Loucy (cell line): ENCODE data around the gene AATK.

Experiments
- H2AFZ ChIP-seq: fragments of 200-600 bp; sonication (generic); 2 replicates; pipeline ENCODE4 v1.6.0; 2016; ENCODE audit warnings: antibody characterized with exemption, mild to moderate bottlenecking, low read length, moderate library complexity
- H3F3A ChIP-seq: fragments of 200-600 bp; 2 replicates; pipeline ENCODE4 v1.6.0; 2016; ENCODE audit warnings: antibody characterized with exemption, low read depth, mild to moderate bottlenecking
- H3K27me3 ChIP-seq: fragments of 200-600 bp; sonication (generic); 2 replicates; pipeline ENCODE4 v1.6.1; 2014; ENCODE audit warnings: low read length, mild to moderate bottlenecking; ENCODE audit not compliant: insufficient read depth, poor library complexity, severe bottlenecking
- H3K36me3 ChIP-seq: fragments of 200-600 bp; sonication (generic); 2 replicates; pipeline ENCODE4 v1.6.1; 2016; ENCODE audit warnings: low read length; ENCODE audit not compliant: insufficient read depth
- H3K4me1 ChIP-seq: fragments of 200-600 bp; sonication (generic); 2 replicates; pipeline ENCODE4 v1.5.1; 2014; ENCODE audit warnings: low read length, mild to moderate bottlenecking; ENCODE audit not compliant: insufficient read depth, poor library complexity, severe bottlenecking
- H3K4me2 ChIP-seq: fragments of 200-600 bp; sonication (generic); 2 replicates; pipeline ENCODE4 v1.6.0; 2014; ENCODE audit warnings: antibody characterized with exemption, low read length, low read depth, mild to moderate bottlenecking; ENCODE audit not compliant: poor library complexity, severe bottlenecking
- H3K4me3 ChIP-seq: fragments of 200-600 bp; sonication (generic); 2 replicates; pipeline ENCODE4 v1.5.1; 2014; ENCODE audit warnings: low read length, mild to moderate bottlenecking, mixed read lengths; ENCODE audit not compliant: poor library complexity, severe bottlenecking
- H3K79me2 ChIP-seq: fragments of 200-600 bp; sonication (generic); 2 replicates; pipeline ENCODE4 v1.6.1; 2014; ENCODE audit warnings: low read length; ENCODE audit not compliant: insufficient read depth
- H3K9ac ChIP-seq: fragments of 200-600 bp; sonication (generic); 2 replicates; pipeline ENCODE4 v1.6.0; 2014; ENCODE audit warnings: mild to moderate bottlenecking, low read depth, low read length, moderate library complexity; ENCODE audit not compliant: poor library complexity, severe bottlenecking
- H3K9me2 ChIP-seq: fragments of 200-600 bp; sonication (generic); replicated peaks from 2 replicates; pipeline ENCODE4 v1.6.1; 2016; ENCODE audit warnings: low read depth, low read length, mixed read lengths
- H3K9me3 ChIP-seq: fragments of 200-600 bp; sonication (generic); 2 replicates; pipeline ENCODE4 v1.6.1; 2014; ENCODE audit warnings: mild to moderate bottlenecking, antibody characterized with exemption, low read length, low read depth; ENCODE audit not compliant: insufficient read depth
- H4K20me1 ChIP-seq: fragments of 200-600 bp; sonication (generic); 2 replicates; pipeline ENCODE4 v1.6.0; 2014; ENCODE audit warnings: antibody characterized with exemption, low read length, mild to moderate bottlenecking; ENCODE audit not compliant: insufficient read depth, poor library complexity, severe bottlenecking
- CTCF ChIP-seq: fragments of 200-600 bp; sonication (generic); conservative IDR thresholded peaks from 2 replicates; pipeline ENCODE4 v1.5.1; 2014; ENCODE audit warnings: mild to moderate bottlenecking, antibody characterized with exemption, low read length
- EZH2phosphoT487 ChIP-seq: fragments of 200-600 bp; IDR thresholded peaks from 2 replicates; pipeline ENCODE4 v1.6.1; 2018; ENCODE audit warnings: antibody characterized with exemption, mild to moderate bottlenecking, moderate library complexity, borderline replicate concordance

The AATK gene

GRCh38 chr17:81166033-81166492 is at the start of gene AATK:
AATK (minus strand) TSS chr17:81166221; CDS start chr17:81165992, 229 bp downstream.
- Histone ChIP-seq H3K9ac (no peak within 1 kb of the TSS), H3K4me3 (no peak within 1 kb of the TSS), H3K4me2 (no peak within 1 kb of the TSS), H3K79me2 (no peaks in the 10 kb centered on the region), H3K36me3 (no peaks in the 10 kb centered on the region), H3K4me1 (no peaks in the 10 kb centered on the region), H3K9me2 (no peaks in the 10 kb centered on the region), H3K27me3 (no peaks in the 10 kb centered on the region), H3F3A (no peaks in the 10 kb centered on the region), H2AFZ (no peak within 1 kb of the TSS), H3K9me3 (no peaks in the 10 kb centered on the region), H4K20me1 (no peaks in the 10 kb centered on the region)
- TF ChIP-seq CTCF (no peak), EZH2phosphoT487 (no peak)

GRCh38 chr17:81213978-81214377 is 48.0 kb upstream of the AATK start:
- Histone ChIP-seq H2AFZ (no peak overlapping the region), H3K79me2 (peaks cover 8% of the 10 kb centered on the region; the same call in 1 of the 2 replicates), H3K36me3 (no peaks in the 10 kb centered on the region), H3K4me3 (no peak overlapping the region), H3K4me2 (no peak overlapping the region), H3K9me3 (no peaks in the 10 kb centered on the region), H3K9me2 (no peaks in the 10 kb centered on the region), H3K4me1 (no peaks in the 10 kb centered on the region), H3F3A (no peaks in the 10 kb centered on the region), H3K9ac (no peak overlapping the region), H4K20me1 (no peaks in the 10 kb centered on the region), H3K27me3 (no peaks in the 10 kb centered on the region)
- no peak for TF ChIP-seq EZH2phosphoT487
- no peak for TF ChIP-seq CTCF

GRCh38 chr17:81212365-81212764 is 46.3 kb upstream of the AATK start:
- no peak overlapping the region for H3K9ac ChIP-seq
- no peaks in the 10 kb centered on the region for H3K9me3 ChIP-seq
- no peaks in the 10 kb centered on the region for H3K27me3 ChIP-seq
- no peak overlapping the region for H3K4me3 ChIP-seq
- no peaks in the 10 kb centered on the region for H3K4me1 ChIP-seq
- no peaks in the 10 kb centered on the region for H3F3A ChIP-seq
- H2AFZ ChIP-seq: no peak overlapping the region
- H3K4me2 ChIP-seq: no peak overlapping the region
- peaks cover 8% of the 10 kb centered on the region; the same call in 1 of the 2 replicates for H3K79me2 ChIP-seq
- H3K9me2 ChIP-seq: no peaks in the 10 kb centered on the region
- H3K36me3 ChIP-seq: peaks cover 9% of the 10 kb centered on the region; the same call in 1 of the 2 replicates
- TF ChIP-seq EZH2phosphoT487 (no peak), CTCF (no peak)
- no peaks in the 10 kb centered on the region for H4K20me1 ChIP-seq
